HG03521 (cell line): ENCODE measurements around the gene TRDN.
A peak's percentile ranks its signal among the peaks of the same experiment; 100 is the strongest.

Experiments
- ATAC-seq: cut with Tn5 transposase; IDR thresholded peaks from one replicate; pipeline ENCODE4 v1.9.1; 2021; ENCODE audit warnings: mild to moderate bottlenecking, moderate library complexity; ENCODE audit not compliant: unreplicated experiment

Gene TRDN

GRCh38 chr6:123417535-123417934 is 219.2 kb downstream of the TRDN start:
- no peak for ATAC-seq

DNA sequence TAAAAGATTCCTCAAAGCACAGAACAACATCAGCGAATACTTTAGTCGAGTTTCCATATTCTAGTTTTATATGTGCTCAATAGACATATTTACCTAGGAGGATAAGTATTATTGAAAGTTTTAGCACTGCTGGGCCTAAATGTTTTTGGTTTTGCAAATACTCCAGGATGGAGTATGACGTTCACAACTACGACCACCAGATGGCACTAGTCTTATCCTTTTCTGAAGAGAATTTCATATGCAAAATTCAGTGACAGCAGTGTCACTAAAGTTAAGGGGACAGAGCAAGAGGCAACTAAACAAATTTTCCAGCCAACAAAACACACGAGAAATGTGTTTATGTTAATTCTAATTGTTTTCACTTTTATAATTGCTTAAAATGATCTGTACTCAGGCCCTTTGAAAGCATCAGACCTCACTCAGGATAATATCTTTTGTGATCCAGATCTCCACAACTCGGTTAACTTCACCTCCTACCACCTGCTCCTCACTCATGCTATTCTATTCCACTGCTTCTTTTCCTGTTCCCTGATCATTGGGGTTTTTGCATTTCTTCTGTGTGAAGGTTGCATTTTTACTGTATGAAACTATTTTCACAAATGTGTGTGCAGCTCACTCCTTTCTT is 220.8 kb downstream of the TRDN start:
- ATAC-seq: peak; percentile 85

DNA sequence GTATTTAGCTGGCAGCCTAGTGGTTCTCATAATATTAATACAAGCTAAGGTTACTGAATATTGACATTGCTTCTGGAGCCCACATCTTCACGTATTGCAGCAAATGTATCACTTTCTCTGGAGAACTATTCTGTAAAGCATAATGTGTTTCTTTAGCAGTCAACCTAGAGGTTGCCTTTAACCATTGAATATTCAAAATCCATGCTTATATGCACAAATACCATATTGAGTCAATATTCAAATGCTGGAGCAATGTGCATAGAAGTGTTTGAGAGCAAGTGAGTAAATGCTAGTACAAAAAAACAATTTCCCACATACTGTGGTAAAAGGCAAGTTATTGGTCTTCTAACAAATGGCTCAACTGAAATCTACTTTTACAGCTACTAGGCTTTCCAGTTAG is 231.8 kb downstream of the TRDN start:
- no peak for ATAC-seq

- ATAC-seq: peak; percentile 89
Observed at GRCh38 chr6:123402052-123402451, 234.7 kb downstream of the TRDN start.

DNA sequence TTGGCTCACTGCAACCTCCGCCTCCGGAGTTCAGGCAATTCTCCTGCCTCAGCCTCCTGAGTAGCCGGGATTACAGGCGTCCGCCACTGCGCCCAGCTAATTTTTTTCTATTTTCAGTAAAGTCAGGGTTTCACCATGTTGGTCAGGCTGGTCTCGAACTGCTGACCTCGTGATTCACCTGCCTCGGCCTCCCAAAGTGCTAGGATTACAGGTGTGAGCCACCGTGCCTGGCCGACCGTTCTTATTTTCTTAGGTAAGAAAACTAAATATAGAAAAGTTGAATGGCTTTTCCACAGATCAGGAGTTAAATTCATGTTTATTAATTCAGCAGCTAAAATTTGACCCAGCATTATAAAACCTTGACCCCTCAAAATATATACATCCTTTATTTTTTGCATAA is 238.7 kb downstream of the TRDN start:
- no peak for ATAC-seq

- ATAC-seq: no peak
Observed at GRCh38 chr6:123393331-123393730, 243.4 kb downstream of the TRDN start.

GRCh38 chr6:123383718-123384117 is 253.0 kb downstream of the TRDN start:
- ATAC-seq: no peak

DNA sequence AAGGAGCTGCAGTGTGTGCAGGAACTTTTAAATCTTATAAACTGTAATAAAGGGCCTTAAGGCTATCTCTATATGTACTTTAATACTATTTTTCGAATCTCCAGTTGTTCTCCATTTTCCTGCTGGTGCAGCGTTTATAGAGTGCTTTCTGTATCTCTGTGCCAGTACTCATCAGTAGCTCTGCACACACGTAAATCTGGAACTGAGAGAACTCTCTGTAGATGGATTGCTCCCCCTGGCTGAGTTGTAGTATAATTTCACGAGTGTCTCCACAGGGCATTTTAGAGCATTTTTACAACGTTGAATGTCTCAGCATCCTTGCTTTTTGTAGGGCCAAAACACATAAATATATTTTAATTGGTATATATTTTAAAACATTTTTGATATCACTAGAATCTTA is 256.5 kb downstream of the TRDN start:
- no peak for ATAC-seq

GRCh38 chr6:123372737-123373136 is 264.0 kb downstream of the TRDN start:
- ATAC-seq: no peak

DNA sequence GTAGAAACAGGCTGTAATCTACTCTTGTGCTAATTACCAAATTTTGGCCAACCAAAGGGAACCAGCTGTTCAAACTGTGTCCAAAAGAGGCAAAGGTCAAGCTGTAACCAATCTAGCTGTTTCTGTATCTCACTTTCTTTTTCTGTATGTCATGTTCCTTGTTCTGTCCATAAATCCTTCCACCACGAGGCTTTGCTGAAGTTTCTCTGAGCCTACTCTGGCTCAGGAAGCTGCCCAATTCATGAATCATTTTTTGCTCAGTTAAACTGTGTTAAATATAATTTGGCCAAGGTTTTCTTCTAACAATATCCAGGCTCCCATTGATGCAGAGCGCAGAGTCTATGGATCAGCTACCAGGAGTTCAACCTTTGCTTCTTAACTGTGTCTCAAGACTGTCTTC is 272.8 kb downstream of the TRDN start:
- no peak for ATAC-seq

DNA sequence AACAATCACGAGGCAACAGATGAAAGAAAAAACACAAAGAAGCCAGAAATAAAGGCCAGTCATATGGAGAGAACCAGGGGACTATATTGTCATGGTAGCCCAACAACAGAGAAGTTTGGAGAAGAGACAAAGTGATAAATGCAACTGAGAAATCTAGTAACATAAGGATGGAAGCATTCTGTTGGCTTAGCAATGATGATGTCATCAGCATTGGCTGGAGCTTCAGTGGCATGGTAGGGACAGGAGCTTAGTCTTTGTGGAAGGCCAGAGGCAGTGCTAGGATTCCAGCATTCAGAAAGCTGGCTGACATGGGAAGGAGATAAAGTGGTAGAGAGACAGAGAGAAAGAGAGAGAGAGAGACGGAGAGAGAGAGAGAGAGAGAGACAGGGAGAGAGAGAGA is 276.4 kb downstream of the TRDN start:
- no peak for ATAC-seq

DNA sequence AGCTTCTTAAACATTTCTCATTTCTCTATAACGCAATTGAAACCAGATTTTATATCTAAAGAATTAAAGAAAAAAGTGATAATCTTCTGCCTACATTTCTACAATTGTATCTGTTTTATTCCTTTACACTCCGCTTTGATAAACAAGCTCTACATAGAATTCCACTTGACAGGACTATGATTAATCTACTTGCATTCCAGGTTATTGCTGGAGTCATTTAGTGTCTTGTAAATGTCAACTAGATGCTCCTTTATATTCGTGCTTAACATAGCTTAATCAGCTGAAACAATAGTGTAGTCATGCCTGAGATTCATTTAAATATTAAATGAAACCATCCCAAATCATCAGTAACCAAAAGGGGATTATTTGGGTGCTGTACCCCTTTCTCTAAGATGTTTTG is 284.0 kb downstream of the TRDN start:
- ATAC-seq: no peak

DNA sequence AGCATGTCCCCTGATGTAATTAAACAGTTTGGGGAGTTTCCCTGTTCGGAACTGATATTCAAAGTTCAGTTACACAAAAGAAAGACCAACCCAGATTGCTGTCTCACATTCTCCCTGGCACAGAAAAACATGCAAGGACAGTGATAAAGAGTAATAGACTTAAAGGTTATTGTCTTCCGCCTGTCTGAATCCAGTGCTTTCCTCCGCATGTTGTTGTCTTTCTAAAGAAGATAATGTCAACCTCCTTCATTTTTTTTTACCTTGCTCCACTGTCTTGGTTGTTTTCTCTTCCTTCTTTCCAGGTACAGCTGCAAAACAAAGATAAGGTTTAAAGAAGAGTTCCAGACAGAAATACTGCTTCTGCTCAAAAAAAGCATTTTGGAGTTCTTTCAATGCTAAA is 284.5 kb downstream of the TRDN start:
- no peak for ATAC-seq

- no peak for ATAC-seq
Observed at GRCh38 chr6:123343836-123344235, 292.9 kb downstream of the TRDN start.

DNA sequence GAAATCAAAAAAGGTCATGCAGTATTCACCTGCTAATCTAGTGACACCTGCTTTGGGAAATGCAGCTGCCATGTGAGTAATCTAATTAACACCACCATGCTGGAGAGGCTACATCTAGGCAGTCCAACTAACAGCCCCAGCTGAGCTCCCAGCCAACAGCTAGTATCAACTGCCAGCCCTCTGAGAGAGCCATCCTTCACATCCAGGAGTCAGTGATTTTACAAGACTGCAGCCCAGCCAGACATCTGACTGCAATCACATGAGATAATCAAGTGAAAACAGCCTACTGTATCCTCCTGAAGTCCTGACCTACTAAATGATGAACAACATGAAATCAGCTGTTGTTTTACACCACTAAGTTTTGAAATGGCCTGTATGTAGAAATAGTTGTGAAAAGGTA is 298.4 kb downstream of the TRDN start:
- no peak for ATAC-seq

- ATAC-seq: no peak
Observed at GRCh38 chr6:123333000-123333756, 303.6 kb downstream of the TRDN start.

- no peak for ATAC-seq
Observed at GRCh38 chr6:123332070-123332469, 304.7 kb downstream of the TRDN start.

DNA sequence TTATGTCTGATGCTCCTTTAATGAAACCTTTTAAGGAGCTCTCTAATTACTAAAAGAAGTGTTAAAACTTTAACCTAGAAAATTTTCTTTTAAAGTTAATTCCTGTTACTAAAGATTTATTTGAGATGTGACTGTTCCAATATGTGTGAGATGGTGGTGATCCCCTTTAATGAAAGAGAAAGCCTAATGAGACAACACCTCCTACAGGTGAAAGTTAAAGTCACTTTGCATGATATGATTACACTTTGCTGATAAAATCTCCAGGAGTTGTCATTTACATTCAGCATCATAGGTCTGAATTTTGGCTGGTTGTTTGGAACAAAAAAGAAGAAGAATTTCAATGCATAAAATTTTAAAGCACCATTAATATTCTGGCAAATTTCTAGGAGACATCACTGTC is 307.4 kb downstream of the TRDN start:
- ATAC-seq: no peak

DNA sequence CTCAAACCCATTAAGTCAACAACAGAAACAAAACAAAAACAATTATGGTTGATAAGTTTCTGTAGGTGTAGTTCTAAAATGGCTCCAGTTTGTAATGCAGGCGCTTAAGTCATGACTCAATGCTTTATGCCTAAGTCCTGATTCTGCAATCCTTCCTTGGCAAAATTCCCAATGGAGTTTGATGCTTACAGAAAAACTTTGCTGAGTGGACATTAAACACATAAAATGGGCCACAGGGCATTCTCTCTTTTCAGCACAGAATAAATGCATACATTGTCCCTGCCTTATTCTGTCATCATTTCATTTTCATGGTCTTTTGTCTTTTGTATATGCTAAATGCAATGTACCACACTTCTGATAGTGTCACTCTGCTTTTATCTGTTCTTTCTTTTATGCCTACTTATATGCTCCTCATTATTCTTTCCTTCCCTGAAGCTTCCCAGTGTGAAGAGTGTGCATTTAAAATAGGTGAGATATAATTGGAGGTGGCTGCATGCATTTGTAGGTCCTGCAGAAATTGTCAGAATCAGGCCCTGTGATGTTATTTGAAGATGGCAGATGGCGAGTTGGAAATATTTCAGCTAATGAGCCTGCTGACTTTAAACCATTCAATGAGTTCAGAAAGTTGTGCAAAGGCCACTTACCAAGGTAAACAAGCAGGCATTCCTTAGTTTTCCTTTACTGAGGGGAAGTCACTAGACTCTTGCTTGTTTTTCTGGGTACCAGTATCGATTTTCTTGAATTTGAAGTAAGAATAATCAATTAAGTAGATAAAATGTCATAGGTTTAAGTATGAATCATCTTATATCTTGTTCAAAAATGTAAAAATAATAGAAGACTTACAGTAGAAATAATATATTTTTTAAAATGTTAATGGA is 313.1 kb downstream of the TRDN start:
- no peak for ATAC-seq

DNA sequence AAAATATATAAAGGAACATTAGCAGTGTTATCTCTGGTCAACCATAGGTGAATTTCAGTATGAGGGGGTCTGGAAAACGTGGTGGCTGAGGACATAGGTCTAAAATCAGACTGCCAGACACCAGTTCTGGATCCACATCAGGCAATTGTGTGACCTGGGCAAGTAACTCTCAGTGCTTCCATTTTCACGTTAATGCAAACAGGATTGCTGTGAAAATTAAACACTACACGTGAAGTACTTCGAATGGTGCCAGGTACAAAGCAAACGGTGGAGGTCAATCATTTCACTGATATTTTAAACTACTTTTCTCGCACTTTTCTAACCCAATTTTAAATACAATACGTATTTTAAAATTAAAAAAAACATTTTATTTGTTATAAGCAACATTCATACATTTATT is 315.7 kb downstream of the TRDN start:
- no peak for ATAC-seq

GRCh38 chr6:123316733-123317323 is 319.9 kb downstream of the TRDN start:
- no peak for ATAC-seq
